HG03432 (cell line): ENCODE data around the gene MTERF2.
A peak's percentile ranks its signal among the peaks of the same experiment; 100 is the strongest.

Experiments
- ATAC-seq: cut with Tn5 transposase; IDR thresholded peaks from one replicate; pipeline ENCODE4 v1.9.1; 2021; ENCODE audit warnings: mild to moderate bottlenecking, moderate library complexity; ENCODE audit not compliant: unreplicated experiment

Gene MTERF2

DNA sequence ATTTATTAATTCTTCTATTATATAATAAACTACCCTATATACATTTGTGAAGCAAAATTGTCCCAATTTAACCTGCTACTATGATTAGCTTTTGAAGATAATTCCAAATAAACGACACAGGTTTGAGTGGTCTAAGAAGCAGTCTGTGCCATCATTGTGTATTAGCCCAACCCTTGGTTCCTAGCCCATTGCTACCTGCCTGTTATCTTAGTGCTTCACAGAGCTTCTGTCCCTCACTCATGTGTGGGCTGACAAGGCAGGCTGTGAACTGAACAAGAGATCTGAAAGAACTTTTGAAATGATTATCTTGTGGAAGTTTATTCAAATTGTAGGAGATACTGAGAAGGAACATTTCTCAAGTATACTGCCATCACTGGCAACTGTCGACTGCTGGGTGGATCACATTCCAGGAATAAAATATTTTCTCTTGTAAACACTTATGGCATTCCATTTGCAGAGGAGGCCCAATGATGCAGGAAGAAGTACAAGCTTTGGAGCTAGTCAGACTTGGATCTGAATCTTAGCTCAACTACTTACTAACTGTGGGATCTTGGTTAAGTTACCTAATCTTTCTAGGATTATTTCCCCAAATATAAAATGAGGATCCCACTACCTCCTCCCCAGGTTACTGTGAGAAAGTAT, 7.8 kb upstream of the MTERF2 start:
- no peak for ATAC-seq

DNA sequence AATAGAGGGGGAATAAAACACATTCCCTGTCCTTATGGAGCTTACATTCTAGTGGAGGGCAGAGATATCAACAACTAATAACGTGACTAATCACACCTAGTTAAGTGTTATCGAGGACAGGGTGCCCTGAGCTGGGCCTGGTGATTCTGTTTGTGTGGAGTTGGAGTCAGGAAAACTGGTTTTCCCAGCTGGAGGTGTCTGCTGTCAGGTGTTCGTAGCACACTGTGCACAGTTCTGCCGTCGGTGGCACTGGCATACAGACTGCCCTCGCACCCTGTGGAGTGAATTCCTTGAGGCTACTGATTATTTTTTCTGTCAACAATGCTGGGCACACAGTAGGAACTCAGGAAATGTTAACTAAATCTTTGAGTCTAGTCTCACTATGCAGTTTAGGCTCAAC, 900 bp upstream of the MTERF2 start:
- no peak for ATAC-seq

DNA sequence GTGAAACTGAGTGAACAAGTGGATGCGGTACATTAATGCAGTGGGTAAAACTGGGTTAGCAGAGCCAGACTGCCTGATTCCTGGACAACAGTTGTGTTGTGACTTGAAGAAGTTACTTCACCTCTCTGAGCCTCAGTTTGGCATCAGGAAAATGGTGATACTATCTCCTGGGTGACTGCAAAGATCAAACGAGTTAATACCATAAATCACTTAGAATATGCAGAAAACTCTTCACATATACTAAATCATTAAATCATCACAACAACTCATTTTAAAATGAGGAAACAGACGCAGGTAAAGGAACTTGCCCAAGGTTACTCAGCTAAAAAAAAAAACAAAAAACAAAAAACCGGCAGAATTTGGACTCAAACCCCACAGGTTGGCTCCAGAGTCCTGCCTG, 811 bp downstream of the MTERF2 start:
- ATAC-seq, result no peak

DNA sequence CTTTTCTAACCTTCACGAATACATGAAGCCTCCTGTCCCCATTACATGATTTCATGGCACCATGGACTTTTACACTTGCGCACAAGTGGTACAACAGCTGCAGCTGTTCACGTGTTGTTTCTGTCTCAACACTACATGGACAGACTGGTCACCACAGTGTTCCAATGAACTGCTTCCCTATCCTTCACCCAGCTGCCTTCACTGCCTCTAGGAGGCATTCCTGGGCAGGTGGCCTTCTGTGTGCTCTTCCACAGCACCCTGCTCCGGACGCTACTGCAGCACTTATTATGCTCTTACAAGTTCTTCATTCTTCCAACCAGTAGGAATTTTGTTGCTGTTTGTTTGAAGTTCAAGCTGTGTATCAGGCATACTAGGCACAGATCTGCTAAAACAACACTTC, 1.5 kb downstream of the MTERF2 start:
- ATAC-seq, result no peak

DNA sequence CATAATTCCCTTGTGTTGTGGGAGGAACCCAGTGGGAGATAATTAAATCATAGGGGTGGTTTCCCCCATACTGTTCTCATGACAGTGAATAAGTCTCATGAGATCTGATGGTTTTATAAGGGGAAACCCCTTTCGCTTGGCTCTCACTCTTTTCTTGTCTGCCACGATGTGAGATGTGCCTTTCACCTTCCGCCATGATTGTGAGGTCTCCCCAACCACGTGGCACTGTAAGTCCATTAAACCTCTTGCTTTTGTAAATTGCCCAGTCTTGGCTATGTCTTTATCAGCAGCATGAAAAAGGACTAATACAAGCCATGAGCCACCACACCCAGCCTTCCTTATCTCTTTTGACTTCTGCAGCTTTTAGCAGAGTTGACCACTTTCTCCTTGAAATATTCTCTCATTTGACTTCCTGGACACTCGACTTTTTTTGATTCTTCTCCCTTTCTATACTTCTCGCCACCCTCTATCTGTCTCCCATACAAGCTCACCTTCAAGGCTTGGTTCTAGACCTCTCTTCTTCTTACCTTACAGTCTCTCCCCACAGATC, 2.3 kb downstream of the MTERF2 start:
- no peak for ATAC-seq

DNA sequence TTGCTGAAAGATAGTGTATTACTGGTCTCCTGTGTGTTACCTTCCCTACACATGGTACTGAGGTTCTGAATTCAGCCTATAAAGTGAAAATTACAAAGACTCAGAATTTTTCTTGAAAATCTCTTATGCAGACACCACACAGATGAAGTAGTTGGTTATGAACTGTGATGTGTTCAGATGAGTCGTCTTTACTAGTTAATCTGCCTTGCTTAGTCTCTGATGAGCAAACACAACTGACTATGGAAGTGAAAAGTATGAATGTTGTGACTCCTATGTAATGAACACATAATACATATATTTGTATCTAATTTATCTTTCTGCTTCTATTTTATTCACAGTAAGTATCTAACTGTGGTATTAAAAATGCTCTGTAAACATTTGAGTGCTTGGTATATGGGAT, 4.7 kb downstream of the MTERF2 start:
- no peak for ATAC-seq

DNA sequence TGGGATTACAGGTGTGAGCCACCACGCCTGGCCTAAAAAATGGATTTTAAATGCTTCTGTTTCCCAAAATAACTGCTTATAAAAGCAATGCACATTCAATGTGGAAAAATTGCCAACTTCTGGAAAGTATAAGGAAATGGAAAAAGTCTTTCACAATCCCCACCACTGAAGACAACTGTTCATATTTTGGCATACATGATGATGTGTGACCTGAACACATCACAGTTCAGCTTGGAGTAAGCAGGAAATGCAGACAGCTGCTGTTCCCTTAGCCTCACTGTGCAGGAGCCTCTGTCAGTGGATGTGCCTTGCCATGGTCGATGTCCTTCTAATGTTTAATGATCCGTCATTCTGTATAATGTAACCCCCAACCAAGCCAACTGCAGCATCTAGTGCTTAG, 5.2 kb downstream of the MTERF2 start:
- no peak for ATAC-seq

DNA sequence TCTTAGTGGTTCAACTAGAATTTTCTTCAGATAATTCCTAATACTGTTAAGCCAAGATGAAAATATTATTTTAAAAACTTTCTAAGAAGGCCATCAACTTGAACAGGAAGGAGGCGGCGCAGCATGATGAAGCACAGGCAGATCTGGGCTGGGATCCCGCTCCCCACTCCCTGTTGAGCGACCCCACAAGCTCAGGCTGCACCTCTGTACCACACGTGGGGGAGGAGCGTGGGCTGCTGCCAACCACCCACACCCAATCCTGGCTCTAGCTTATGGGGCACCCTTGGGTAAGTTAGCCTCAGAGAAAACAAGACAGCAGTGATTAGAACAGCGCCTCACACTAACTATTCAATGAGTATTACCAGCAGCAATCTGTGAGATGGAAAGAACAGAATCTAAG, 6.0 kb downstream of the MTERF2 start:
- ATAC-seq, result no peak

DNA sequence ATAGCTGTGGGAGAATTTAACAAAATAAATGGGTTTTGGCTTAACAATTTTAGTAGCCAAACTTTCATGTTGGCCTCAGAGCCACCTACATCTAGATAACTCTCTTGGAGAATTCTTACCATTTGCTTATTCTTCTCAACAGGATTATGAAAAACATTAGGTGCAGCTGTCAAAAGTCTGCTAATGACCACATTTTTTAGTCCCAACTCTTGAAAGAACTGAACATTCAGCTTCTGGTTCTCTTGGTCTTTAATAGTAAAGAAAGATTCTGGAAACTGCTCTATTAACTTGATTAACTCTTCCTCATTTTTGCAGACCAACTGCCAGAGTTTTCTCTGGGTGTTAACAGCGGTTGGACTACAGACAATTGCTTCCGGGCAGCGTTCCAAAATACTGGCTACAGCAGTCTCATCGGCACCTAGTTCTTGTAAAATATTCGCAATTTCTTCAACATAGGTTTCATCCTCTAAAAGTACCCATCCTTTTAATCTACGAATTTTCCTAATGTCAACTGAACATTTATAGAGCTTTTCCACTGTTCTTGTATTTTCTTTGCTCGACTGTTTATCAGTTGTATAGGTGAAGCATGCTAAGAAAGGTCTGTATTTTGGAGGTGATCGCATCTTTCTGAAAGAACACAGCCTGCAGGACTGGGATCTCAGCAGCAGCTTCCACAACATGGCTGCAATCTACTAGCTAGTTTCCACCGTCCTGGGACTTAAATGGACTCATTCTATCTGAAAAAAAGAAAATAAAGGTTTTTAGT, 8.7 kb downstream of the MTERF2 start:
- no peak for ATAC-seq

DNA sequence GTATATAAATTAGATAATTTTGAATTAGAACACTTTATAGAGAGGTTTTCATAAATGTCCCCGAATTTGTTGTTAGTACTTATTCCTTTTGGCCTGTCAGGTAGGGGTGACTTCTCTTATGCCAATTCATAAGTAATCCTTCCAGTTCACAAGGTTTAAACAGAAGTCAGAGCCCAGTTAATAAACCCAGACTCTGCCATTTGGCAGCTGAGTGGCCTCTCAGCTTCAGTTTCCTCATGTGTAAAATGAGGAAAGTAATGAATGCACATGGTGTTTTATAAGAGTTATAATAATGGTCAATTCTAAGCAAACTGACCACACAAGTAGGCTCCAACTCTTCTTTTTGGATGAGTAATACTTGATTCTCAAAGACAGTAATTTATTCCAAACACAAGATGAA, 10.3 kb downstream of the MTERF2 start:
- ATAC-seq, result no peak

DNA sequence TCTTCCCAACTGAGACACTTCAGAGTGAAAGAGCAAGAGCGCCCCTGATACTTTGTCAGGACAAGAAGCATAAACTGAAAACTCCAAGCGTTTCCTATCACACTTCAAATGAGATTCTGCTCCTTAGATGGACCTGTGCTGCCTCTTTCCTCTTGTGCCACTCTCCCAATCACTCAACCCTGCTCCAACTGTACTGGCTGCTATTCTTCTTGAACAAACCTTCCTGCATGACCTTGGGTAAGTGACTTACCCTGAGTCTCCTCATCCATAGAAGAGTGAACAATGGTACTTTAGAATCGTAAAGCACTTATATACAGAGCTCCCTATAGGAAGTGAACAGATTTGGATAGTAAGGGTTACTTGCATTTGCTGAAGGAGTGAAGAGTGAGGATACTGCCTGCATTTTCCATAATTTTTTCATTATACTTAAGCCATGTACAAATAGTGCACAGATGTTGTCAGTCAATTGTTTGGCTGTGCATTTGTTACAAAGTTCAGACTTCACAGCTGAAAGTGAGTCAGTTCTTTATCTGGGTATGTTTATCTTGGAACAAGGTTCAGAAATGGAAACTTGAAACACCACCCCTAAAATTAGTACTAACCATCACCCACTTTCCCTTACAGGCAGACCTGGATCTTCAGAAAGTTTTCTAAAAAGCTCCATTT, 10.8 kb downstream of the MTERF2 start:
- no peak for ATAC-seq

DNA sequence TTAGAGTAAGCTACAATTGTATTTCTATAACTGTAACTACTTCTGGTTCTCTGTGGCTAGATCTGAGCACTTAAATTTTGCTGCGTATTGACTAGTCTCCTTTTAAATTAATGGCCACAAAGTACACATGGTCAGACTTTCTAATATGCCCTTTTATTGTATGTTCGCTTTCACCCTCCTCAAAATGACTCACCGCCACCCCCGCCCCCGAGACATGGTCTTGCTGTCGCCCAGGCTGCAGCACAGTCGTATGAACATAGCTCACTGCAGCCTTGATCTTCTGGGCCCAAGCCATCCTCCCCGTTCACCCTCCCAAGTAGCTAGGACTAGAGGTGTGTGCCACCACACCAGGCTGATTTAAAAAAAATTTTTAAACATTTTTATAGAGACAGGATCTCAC, 11.8 kb downstream of the MTERF2 start:
- ATAC-seq, result no peak

DNA sequence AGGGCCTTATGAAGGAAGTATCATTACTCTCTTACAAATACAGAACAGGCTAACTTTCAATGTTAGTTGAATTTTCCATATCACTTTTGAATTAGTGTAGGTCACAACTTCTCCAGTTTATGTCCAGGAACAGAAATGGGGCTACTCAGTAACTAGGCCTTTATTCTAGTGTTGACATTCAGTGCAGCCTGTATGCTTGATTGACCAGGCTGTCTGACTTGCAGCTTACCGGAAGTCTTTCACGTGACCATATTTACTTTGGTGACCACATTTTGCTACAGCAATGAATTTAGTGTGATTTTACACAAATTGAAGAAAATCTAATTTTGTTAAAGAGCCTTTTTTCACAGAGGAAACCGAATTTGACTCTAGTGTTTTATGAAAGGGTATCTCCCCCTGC, 12.4 kb downstream of the MTERF2 start:
- ATAC-seq, result peak; percentile 87

DNA sequence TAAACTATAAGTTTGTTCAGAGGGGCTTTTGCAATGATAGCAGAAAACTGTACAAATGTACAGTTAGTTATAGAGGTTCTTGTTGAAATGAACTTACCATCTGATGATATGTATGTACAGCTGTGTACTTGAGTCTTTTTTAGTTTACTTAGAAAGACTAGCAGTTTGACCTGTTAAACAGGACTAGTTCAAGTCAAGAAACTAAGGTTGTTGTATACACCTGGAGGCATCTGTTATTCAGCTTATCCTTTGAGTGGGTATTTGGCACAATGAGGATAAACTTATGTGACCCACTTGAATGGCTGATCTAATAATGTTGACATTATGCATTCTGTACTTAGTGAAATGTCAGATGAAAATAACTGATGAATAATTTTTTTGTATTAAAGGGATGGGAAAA, 13.4 kb downstream of the MTERF2 start:
- ATAC-seq, result no peak

DNA sequence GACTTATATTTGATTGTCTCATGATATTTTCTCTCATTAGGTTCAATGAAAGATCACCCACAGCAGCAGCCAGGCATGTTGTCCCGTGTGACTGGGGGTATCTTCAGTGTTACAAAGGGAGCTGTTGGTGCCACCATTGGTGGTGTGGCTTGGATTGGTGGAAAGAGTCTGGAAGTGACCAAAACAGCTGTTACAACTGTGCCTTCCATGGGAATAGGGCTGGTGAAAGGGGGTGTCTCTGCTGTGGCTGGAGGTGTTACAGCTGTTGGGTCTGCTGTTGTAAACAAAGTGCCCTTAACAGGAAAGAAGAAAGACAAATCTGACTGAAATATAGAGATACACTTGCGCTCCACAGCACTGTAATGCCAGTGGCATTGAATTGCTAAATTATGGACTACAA, 15.9 kb downstream of the MTERF2 start:
- ATAC-seq, result no peak

DNA sequence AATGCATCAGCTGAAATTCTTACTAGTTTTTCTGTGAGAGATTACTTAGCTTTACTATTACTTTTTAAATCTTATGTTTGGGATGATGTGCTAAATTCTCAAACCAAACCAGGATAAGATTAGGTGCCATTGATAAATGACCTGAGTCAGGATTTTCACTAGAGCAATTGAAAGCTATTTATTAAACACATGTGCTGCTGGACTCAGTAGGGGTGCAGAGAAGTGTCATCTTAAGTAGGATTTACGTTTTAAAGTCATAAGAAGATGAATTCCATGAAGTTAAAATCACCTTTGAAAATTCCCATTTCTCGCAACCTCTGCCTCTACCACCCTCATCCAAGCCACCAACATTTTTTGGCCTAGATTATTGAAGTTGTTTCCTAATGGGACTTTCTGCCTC, 22.4 kb downstream of the MTERF2 start:
- ATAC-seq, result no peak

DNA sequence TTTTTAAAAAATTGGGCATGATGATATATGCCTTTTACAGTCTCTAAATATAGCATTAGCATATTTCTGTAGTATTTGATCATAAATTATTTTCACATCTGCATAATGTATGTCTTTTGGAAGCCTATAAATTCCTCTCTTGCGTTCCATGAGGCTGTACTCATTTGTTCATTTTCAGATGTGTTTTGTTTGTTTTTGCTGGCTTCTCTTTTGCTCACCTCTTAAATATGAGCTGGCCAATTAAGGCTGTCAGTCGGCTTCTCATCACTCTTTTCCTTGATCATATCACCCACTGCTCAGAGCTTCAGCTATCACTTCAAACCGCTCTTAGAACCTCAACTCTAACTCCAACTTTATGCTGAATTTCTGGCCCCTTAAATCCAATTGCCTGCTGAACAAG, 24.7 kb downstream of the MTERF2 start:
- ATAC-seq, result no peak

DNA sequence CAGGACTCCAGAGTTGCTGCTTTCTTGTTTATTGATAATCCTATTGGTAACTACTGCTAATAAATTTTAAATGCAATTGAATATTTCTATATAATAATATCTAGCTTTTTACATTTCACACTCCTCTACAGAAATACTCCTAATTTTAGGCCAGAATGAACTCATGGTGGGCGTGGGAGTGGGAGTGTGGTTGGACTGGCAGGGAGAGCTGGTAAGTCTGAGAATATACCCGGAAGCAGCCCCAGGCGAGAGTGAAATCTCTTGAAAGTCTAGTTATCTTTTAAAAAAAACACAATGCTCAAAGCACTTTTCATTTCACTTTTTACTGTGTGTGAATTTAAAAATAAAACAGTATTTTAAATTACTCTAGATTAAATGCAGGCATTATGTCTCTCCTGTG, 26.5 kb downstream of the MTERF2 start:
- ATAC-seq, result no peak

DNA sequence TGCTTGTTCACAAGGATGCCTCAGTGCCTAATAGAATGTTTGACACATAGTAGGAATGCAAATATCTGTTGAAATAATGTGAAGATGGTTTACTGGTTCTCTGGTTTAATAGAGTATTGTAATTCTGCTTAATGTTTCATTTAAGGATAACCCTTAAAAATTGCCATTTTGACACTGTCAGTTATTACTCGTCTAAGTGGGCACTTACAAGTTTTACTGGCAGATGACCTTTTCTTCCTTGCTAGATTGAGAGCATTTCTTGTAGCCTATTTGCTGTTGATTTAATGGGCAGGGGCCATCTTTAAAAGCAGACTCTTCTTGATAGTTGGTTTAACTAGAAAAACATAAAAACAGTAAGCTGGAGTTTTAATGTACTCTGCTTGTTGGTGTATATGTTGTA, 29.4 kb downstream of the MTERF2 start:
- no peak for ATAC-seq

DNA sequence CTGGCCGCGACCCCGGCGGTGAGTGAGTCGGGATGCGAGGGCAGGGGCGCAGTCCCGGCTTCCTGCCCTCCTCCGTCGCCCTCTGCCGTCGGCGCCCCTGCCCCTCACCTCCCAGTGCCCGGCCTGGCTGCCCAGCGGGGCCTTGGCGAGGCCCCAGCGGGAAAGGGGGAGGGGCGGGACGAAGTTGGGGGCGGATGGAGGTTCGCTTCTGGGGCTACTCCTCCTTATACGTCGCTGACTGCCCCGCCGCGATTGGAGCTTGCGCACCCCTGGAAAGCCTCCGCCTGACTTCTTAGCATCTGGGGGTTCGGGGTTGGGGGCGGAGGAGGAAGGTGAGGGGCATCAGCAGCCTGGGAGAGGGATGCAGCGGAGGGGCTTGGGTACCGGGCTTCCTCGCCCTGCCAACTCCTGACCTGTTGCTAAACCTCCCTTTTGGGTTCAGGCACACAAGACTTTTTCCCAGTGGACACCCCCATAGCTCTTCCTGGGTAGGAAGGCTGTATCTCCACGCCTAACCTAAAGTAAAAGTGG, 30.8 kb downstream of the MTERF2 start:
- ATAC-seq, result peak; percentile 34

DNA sequence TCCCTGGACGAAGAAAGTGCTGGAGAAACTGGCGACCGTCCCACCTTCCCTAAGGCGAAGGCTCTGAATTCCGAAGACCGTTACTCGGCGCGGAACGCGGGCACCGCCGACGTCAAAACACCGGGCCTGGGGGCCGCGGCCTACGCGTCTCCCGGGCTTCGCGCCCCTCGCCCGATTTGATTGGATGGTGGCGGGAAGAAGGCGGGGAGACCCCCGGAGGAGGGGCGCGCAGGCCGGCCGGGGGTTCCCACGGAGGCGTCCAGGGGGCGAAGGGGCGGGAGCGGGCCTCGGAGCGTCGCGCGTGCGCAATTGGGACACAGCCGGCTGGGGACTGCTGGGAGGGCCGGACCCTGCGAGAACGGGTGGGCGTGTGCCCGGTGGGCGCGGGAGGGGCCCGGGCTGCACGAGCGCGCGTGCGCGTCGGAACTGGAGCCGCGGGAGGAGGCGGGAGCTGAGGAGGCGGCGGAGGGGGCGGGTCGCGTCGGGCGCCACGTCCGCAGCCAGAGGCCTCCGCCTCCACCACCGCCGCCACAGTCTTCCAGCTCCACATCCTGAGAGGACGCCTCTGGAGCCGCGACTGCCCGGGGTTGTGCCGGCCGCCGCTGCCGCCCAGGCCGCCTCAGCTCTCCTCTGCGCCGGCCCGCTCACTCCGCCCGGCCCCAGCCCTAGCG, 31.4 kb downstream of the MTERF2 start, which contains the start of gene TMEM263:
Gene TMEM263, plus strand, starts transcription at position 531 of the 671 bp plus-strand sequence. CDS start 11,210 bp downstream, outside the sequence.
- peak; percentile 79 for ATAC-seq
